Measurements from ENCODE around the gene TMEM80. TPM values are rescaled to one million over a fixed set of nuclear protein-coding genes. Genes with fewer than 3 reads are reported as not detected.
"Not testable (repeated sequence)": the region's sequence is repeated elsewhere in the genome, so short reads cannot be mapped to it uniquely, and the experiment has no call there.

Gene TMEM80
- total and polyA plus RNA-seq, 4 donors = 5.1 to 12.4 (median 8.2) TPM

- 84% methylated on average over 20 of the region's 20 CpGs for WGBS
- Histone ChIP-seq H3K36me3 (ENCODE audit: control insufficient read depth in 4 of 4, insufficient read depth in 3 of 4, low read depth in 1 of 4, low read length in 3 of 4) (no peaks in the 10 kb centered on the region), H3K9me3 (ENCODE audit: control insufficient read depth in 4 of 4, low read length in 3 of 4) (no peaks in the 10 kb centered on the region), H3K4me3 (ENCODE audit: low read depth in 1 of 3, low read length in 3 of 3) (no peak overlapping the region), H3K9ac (ENCODE audit: low read depth in 1 of 2, low read length in 2 of 2) (no peak overlapping the region), H3K4me1 (ENCODE audit: control insufficient read depth in 4 of 4, insufficient read depth in 4 of 4, low read length in 3 of 4) (peaks cover 0 to 4% (median under 1%) of the 10 kb centered on the region in 4 donors), H3K27ac (ENCODE audit: low read depth in 1 of 2, low read length in 2 of 2) (no peak overlapping the region), H3K27me3 (ENCODE audit: control insufficient read depth in 4 of 4, insufficient read depth in 4 of 4, low read length in 3 of 4) (no peaks in the 10 kb centered on the region)
- DNase-seq (ENCODE audit: low spot score) = no peak
- TF ChIP-seq, protein P1, sequence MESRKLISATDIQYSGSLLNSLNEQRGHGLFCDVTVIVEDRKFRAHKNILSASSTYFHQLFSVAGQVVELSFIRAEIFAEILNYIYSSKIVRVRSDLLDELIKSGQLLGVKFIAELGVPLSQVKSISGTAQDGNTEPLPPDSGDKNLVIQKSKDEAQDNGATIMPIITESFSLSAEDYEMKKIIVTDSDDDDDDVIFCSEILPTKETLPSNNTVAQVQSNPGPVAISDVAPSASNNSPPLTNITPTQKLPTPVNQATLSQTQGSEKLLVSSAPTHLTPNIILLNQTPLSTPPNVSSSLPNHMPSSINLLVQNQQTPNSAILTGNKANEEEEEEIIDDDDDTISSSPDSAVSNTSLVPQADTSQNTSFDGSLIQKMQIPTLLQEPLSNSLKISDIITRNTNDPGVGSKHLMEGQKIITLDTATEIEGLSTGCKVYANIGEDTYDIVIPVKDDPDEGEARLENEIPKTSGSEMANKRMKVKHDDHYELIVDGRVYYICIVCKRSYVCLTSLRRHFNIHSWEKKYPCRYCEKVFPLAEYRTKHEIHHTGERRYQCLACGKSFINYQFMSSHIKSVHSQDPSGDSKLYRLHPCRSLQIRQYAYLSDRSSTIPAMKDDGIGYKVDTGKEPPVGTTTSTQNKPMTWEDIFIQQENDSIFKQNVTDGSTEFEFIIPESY (IDR thresholded peaks at IDR 0.05) = no peak
- no peak for TF ChIP-seq FOXA2 (IDR thresholded peaks at IDR 0.05)
- TF ChIP-seq NR2F2 (IDR thresholded peaks at IDR 0.05) = no peak
- TF ChIP-seq RAD21 (IDR thresholded peaks at IDR 0.05) = no peak
- TF ChIP-seq EGR1 (IDR thresholded peaks at IDR 0.05; ENCODE audit: low read depth in 2 of 2) = no peak
- no peak for TF ChIP-seq GABPA (IDR thresholded peaks at IDR 0.05 in 1 of 2, conservative IDR thresholded peaks at IDR 0.05 in 1 of 2)
- no peak for TF ChIP-seq TAF1 (conservative IDR thresholded peaks at IDR 0.05)
- TF ChIP-seq ATF3 (IDR thresholded peaks at IDR 0.05) = no peak
- TF ChIP-seq HNF4A (conservative IDR thresholded peaks at IDR 0.05) = no peak
- no peak for TF ChIP-seq HNF4G (IDR thresholded peaks at IDR 0.05)
- TF ChIP-seq JUND (IDR thresholded peaks at IDR 0.05) = no peak
These were observed 37.5 kb downstream of the TMEM80 start for GRCh38 chr11:733072-733471.

- H3K4me1 ChIP-seq (ENCODE audit: control insufficient read depth in 4 of 4, insufficient read depth in 4 of 4, low read length in 3 of 4); H3K27me3 ChIP-seq (ENCODE audit: control insufficient read depth in 4 of 4, insufficient read depth in 4 of 4, low read length in 3 of 4): not testable (repeated sequence)
- 97% methylated on average over 26 of the region's 26 CpGs for WGBS
These were observed 38.9 kb downstream of the TMEM80 start for GRCh38 chr11:734541-734940.

DNA sequence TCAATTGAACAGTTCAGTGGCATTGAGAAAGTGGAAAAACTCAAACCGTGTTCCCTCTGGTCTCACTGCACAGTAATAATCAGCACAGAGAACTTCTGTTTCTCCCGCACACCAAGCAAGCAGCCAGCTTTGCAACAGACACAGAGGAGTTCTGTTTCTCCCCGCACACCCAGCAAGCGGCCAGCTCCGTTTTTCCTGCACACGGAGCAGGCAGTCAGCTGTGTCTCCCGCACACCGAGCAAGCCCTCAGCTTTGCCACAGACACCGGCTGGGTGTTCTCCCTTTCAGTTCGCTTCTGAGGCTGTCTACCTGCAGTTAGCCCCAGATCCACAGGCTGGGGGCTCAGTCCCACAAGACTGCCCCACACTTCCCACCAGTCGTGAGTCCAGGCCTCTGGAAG lies 41.8 kb downstream of the TMEM80 start:
- TF ChIP-seq NR2F2 (IDR thresholded peaks at IDR 0.05) (no peak), HNF4A (conservative IDR thresholded peaks at IDR 0.05) (no peak), TAF1 (conservative IDR thresholded peaks at IDR 0.05) (no peak), FOXA1 (IDR thresholded peaks at IDR 0.05) (no peak), REST (IDR thresholded peaks at IDR 0.05) (no peak), ATF3 (IDR thresholded peaks at IDR 0.05) (no peak), YY1 (IDR thresholded peaks at IDR 0.05) (no peak), GABPA (IDR thresholded peaks at IDR 0.05 in 1 of 2, conservative IDR thresholded peaks at IDR 0.05 in 1 of 2) (no peak), RXRA (IDR thresholded peaks at IDR 0.05) (no peak), RAD21 (IDR thresholded peaks at IDR 0.05) (no peak), HNF4G (IDR thresholded peaks at IDR 0.05) (no peak), CTCF (IDR thresholded peaks at IDR 0.05; ENCODE audit: low read depth, low read length, missing input control) (no peak), SP1 (IDR thresholded peaks at IDR 0.05) (no peak), JUND (IDR thresholded peaks at IDR 0.05) (no peak), FOXA2 (IDR thresholded peaks at IDR 0.05) (no peak), EGR1 (IDR thresholded peaks at IDR 0.05; ENCODE audit: low read depth in 2 of 2) (no peak)
- TF ChIP-seq, protein P1 (IDR thresholded peaks at IDR 0.05) = no peak
- TF ChIP-seq, protein P2, sequence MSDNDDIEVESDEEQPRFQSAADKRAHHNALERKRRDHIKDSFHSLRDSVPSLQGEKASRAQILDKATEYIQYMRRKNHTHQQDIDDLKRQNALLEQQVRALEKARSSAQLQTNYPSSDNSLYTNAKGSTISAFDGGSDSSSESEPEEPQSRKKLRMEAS (IDR thresholded peaks at IDR 0.05) = no peak
- H3K9ac ChIP-seq (ENCODE audit: low read depth in 1 of 2, low read length in 2 of 2) = no peak overlapping the region
- WGBS = 72% methylated on average over 11 of the region's 11 CpGs

More at GRCh38 chr11:734541-734940, 38.9 kb downstream of the TMEM80 start:
- not testable (repeated sequence) for H3K27ac ChIP-seq (ENCODE audit: low read depth in 1 of 2, low read length in 2 of 2); H3K9me3 ChIP-seq (ENCODE audit: control insufficient read depth in 4 of 4, low read length in 3 of 4); H3K9ac ChIP-seq (ENCODE audit: low read depth in 1 of 2, low read length in 2 of 2); DNase-seq (ENCODE audit: low spot score); H3K36me3 ChIP-seq (ENCODE audit: control insufficient read depth in 4 of 4, insufficient read depth in 3 of 4, low read depth in 1 of 4, low read length in 3 of 4); H3K4me3 ChIP-seq (ENCODE audit: low read depth in 1 of 3, low read length in 3 of 3)

More for the DNA sequence above, 41.8 kb downstream of the TMEM80 start:
- no peak overlapping the region for H3K4me3 ChIP-seq (ENCODE audit: low read depth in 1 of 3, low read length in 3 of 3)
- H3K27me3 ChIP-seq (ENCODE audit: control insufficient read depth in 4 of 4, insufficient read depth in 4 of 4, low read length in 3 of 4) = no peaks in the 10 kb centered on the region
- H3K36me3 ChIP-seq (ENCODE audit: control insufficient read depth in 4 of 4, insufficient read depth in 3 of 4, low read depth in 1 of 4, low read length in 3 of 4) = no peaks in the 10 kb centered on the region
- H3K9me3 ChIP-seq (ENCODE audit: control insufficient read depth in 4 of 4, low read length in 3 of 4) = no peaks in the 10 kb centered on the region
- no peaks in the 10 kb centered on the region for H3K4me1 ChIP-seq (ENCODE audit: control insufficient read depth in 4 of 4, insufficient read depth in 4 of 4, low read length in 3 of 4)
- DNase-seq (ENCODE audit: low spot score) = no peak
- no peak overlapping the region for H3K27ac ChIP-seq (ENCODE audit: low read depth in 1 of 2, low read length in 2 of 2)

Measured in liver (tissue), 9 donors.